OCI-LY1 (cell line): ENCODE data around the gene TAMALIN.

Experiments used
- CTCF ChIP-seq: fragments of 200-600 bp; sonication (generic), shearing (Covaris generic); IDR thresholded peaks from 2 replicates; pipeline ENCODE4 v1.5.1; 2017; ENCODE audit warnings: mild to moderate bottlenecking, antibody characterized with exemption, low read length, moderate library complexity, mixed read lengths
- EZH2 ChIP-seq: fragments of 200-600 bp; sonication (generic), shearing (Covaris generic); IDR thresholded peaks from 2 replicates; pipeline ENCODE4 v1.8.0; 2017; ENCODE audit warnings: borderline replicate concordance, mixed run types, mild to moderate bottlenecking, antibody characterized with exemption, low read length, moderate library complexity, mixed read lengths

GRCh38 chr12:52061470-52062166 is 54.9 kb downstream of the TAMALIN start:
- TF ChIP-seq EZH2 (no peak), CTCF (no peak)
